Stimulated activated CD4-positive, alpha-beta T cell treated with anti-CD3 and anti-CD28 coated beads, TNF-alpha, amount 100 ng/mL, for 4 hours (primary cell): ENCODE results near the gene PPT1.
A peak's percentile ranks its signal among the peaks of the same experiment; 100 is the strongest.

ENCODE experiments used
- DNase-seq, 3 experiments: peaks; one replicate each; pipeline ENCODE4 v3.0.0-alpha.2; 2020; ENCODE audit warnings: low read depth in 3 of 3

PPT1 gene

DNA sequence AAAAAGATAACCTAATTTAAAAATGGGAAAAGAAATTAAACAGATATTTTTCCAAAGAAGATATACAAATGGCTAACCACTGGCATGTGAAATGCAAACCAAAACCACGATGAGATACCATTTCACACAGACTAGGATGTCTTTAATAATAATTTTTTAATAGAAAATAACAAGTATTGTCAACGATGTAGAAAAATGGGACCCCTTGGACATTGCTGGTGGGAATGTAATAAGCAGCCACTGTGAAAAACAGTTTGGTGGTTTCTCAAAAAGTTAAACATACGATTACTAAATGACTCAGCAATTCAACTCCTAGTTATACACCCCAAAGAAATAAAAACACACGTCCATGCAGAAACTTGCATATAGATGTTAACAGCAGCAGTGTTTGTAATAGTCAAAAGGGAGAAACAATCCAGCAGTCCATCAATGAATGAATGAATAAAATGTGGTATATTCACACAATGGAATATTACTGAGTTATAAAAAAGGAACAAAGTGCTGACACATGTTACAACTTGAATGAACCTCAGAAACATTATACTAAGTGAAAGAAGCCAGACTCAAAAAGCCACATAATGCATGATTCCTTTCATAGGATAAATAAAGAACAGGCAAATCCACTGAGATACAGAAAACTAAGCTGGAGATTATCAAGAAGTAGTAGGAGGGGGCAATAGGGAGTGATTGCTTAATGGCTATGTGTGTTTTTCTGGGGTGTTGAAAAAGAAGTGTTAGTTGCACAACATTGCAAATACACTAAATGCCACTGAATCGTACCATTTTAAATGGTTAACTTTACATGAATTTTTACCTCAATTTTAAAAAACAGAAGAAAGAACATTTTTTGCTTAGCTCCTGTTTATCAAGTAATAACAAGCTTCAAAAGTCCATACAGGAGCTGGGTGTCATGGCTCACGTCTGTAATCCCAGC lies 4.1 kb downstream of the PPT1 start:
- DNase-seq = no peak

DNA sequence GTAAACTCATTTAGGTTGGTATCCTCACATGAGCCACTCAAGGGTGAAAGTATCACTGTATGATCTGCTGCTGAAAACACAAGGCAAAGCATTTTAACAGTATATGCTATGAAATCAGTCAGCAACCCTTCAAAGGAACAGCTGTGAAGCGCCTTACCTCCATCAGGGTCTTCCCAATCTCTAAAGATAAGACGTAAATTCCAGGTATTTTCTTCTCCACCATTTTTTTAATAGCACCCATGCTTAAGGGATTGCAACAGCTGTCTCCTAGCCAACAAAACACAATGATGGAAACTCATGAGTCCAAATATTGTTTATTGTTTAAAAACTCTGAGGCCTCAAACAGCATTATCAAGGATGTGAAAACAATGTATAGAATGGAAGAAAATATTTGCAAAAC lies 4.8 kb downstream of the PPT1 start:
- DNase-seq = no peak

DNA sequence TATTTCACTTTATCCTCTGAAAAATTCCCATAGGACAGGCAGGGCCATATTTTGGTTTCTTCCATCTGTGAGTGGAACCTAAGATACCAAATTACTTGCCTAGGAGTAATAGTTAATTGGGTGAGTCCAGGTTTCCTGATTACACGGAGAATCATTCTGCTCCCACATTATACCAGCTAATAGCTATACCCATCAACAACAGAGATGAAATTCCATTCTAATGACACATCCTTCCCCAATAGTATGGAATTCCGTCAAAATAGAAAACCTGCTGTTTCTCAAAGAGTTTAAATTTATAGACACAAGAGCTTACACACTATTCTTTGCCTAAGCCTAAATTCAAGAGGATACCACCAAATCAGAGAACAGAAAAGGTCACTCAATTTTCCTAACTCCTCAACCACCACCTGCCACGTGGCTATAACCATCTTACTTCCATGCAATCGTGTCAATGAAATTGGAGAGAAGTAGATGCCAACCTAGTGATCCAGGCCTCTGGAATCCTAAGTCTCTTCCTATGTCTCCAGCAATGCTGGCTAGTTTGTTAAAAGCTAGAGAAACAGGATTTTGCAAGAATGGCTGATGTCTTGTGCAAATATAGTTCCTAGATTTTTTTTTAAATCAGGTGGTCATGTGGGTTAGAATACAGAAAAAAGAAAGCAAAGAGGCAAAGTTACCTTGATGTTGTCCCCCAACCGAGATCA lies 6.2 kb downstream of the PPT1 start:
- DNase-seq = no peak

DNA sequence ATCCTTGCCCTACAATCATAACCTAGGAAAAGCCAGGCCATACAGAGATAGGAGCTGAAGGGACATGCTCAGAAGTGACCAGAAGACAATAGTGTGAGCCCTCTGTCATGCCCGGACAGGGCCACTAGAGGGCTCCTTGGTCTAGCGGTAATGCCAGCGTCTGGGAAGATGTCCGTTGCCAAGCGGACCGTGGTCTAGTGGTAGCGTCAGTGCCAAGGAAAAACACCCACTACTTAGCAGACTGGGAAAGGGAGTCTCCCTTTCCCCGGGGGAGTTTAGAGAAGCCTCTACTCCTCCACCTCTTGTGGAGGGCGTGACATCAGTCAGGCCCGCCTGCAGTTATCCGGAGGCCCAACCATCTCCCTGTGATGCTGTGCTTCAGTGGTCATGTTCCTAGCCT lies 12.3 kb downstream of the PPT1 start:
- peak in 1 of 3 experiments; percentile 16 for DNase-seq

DNA sequence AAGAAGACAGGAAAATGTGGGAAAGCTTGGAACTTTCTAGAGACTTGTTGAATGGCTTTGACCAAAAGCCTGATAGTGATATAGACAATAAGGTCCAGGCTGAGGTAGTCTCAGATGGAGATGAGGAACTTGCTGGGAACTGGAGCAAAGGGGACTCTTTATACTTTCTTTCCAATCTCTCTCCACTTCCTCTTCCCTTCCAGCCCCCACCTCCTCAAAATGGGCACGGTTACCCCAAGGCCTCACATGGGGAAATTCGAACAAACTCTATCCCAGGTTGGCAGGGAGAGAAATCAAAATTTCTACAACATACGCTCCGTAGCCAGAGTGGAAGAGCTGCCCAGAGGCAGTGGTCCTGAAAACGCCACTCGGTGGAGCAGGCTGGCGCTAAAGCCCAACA lies 15.2 kb downstream of the PPT1 start:
- DNase-seq = no peak

DNA sequence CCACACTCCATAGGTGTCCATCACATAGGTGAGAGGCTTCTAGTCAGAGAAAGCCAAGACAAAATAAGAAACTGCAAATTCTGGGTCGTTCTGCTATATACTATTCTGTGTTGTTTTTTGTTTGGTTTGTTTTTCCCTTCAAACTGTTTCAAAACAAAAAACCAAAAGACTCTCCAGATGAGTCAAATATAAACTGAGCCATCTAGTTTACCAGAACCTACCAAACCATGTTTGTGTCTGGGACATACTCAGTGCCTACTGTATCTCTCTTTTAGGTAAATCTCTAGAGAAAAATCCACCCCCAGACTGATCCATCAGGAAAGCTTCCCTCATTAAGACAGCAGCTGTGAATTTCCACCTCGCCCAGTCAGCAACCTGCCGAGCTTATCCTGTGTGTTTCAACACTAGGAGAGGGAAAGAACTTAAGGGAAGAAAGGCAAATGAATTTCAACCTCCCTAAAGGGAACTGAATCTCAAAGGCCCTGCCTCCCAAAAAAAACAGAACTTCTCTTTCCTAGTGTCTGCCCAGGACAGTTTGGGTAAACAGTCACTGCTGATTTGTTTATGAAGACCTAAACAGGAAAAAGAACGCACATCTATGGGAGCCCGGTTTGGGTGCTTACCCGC lies 17.2 kb downstream of the PPT1 start:
- DNase-seq = no peak

DNA sequence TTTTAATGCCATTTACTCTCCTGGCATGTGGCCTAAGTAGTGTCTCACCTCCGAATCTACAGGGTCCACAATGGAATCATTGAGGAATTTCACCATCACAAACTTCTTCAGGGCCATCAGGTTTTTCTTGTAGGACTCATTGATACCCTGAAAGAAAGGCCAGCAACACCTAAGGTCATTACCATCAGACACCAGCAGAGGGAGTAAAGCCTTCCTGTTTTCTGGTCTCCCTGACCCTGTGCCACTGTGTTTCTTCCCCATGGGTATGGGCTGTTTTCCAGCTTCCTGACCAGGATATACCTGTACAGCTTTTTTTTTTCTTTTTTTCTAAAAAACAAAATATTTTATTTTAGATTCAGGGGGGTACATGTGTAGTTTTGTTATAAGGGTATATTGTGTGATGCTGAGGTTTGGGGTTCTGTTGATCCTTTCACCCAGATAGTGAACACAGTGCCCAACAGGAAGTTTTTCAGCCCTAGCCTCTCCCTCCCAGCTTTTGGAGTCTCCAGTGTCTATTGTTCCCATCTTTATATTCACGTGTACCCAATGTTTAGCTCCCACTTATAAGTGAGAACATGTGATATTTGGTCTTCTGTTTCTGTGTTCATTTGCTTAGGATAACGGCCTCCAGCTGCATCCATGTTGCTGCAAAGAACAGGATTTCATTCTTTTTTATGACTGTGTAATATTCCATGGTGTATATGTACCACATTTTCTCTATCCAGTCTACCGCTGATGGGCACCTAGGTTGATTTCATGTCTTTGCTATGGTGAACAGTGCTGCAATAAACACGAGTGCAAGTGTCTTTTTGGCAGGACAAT lies 18.3 kb downstream of the PPT1 start:
- peak in 1 of 3 experiments; percentile 33 for DNase-seq

DNA sequence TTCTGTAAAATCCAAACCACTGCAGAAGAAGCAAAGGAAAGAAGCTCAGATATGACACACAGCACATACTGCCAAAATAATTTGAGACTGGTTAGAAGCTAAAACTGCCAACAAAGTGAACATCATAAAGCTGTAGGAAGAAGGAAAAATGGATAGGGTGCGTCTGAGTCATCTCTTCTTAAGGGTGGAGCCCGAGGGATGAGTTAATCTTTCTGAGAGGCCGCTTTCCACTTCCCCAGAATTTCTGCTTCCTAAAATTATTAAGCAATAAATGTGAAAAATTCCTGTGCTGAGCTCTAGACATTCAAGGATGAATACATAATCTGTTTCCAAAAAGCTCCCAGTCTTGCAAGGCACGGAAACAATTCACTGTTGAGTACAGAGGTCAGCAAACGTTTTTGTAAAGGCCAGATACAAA lies 20.1 kb downstream of the PPT1 start:
- no peak for DNase-seq

DNA sequence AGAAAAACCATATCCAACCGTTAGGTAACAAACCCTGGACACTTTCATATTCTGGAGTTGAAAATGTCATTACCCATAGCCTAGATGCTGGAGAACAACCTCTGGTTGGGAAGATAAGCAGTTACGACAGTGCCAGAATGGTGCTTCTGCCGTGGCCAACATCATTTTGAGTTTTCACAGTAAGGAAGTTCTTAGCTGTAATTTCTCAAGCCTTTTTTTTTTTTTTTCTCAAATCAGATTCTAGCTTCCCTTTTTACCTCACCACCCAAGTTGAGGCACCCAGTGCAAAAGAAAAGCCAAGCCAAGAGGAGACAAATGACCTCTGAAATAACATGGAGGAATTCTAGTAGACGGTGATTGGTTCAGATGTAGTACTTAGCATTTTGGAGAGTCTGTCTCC lies 21.8 kb downstream of the PPT1 start:
- no peak for DNase-seq

DNA sequence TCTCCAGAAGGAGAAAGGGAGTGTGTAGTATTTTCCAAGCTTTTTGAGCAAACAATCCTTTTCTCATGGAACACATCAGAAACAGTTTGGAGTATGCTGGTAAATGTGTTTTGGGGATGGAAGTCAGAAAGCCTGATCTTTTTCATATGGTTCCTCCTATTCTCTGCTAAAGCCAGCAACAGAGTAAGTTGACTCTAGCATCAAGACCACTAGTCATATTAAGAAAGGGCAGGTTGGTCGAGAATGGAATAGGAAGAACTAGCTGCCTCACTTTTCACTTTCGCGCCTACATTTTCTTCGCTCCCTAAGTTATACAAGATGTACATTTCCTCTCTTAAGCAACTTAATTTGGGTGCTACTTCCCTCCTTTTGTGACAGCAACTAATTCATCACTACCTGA lies 24.0 kb downstream of the PPT1 start:
- DNase-seq = no peak

DNA sequence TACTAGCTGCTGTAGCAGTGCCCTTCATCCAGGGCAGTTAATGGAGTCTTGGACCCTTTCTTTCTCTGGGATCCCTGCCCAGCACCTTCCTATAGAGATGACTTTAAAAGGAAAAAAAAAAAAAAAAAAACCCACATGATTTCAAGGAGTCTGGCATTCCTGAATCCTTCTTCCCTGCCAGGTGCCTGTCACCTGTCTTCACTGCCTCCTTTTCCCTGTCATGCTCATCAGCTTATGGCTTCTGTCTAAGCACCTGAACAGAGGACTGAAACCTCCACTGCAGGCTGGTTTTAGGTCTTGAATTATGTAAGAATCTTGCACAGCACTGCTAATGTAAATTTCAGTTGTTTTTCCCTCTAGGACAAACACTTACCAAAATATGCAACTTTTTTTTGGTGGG lies 24.9 kb downstream of the PPT1 start:
- no peak for DNase-seq

DNA sequence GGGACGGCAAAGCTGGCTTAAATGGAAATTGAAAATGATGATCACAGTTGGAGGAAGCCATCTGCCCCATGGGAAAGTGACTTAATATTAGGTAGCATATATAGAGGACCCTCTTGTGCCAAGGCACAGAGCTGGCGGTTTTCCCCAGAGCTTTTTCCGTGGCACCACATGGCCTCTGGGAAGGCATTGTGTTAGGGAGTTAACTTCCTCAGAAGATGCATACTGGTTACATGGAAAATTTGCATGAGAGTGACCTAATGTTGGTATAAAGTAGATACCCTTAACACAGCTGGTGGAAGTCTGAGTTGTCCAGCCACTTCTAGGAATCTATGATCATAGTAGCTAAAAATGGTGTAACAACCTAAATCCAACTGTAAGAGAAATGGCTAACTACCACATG lies 29.2 kb downstream of the PPT1 start:
- DNase-seq = no peak

DNA sequence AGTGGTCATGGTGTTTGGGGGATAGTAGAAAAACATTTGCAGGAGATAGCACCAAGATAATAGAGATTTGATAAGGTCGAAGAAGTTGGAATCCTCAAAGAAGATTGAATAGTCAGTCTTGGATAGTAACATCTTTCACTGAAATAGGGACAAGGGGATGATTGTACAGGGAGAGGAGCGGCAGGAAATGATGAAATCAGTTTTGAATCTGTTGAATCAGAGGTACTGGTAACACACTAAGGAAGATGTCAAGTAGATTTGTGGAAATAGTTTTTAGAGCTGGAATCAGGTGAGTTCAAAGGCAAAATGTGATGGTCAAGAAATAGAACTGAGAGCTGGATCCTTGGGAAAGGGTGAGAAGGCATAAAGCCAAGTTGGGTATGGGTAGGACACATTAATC lies 30.0 kb downstream of the PPT1 start:
- DNase-seq = no peak

DNA sequence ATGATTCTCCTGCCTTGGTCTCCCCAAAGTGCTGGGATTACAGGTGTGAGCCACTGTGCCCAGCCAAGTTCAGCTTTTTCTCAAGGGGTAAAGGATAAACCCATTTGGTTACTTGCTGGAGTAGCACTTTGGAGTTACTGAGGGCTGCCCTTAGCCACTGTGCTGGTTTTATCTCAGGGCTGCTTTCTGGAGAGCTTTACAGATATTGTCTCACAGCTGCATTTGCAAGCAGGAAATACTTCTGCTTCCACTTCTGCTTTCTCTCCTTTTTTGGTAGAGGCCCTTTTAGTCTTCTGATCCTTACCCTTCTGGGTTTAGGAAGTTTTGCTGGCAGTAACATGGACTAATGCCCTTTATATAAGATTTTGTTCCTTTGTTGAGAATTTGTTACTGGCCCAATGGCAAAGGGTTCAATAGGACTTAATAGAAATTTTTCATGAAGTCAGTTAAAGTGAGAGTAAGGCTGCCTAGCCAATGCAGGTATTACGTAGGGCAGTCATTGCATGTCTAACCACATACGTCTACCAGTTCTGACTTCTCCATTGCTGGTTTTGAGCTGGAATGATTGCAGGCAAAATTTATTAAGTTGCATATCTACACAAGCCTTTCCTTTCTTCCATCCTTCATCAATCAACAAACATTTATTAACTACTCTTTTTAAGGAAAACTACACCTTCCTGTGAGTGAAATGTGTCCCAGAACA lies 32.1 kb downstream of the PPT1 start:
- DNase-seq = no peak

DNA sequence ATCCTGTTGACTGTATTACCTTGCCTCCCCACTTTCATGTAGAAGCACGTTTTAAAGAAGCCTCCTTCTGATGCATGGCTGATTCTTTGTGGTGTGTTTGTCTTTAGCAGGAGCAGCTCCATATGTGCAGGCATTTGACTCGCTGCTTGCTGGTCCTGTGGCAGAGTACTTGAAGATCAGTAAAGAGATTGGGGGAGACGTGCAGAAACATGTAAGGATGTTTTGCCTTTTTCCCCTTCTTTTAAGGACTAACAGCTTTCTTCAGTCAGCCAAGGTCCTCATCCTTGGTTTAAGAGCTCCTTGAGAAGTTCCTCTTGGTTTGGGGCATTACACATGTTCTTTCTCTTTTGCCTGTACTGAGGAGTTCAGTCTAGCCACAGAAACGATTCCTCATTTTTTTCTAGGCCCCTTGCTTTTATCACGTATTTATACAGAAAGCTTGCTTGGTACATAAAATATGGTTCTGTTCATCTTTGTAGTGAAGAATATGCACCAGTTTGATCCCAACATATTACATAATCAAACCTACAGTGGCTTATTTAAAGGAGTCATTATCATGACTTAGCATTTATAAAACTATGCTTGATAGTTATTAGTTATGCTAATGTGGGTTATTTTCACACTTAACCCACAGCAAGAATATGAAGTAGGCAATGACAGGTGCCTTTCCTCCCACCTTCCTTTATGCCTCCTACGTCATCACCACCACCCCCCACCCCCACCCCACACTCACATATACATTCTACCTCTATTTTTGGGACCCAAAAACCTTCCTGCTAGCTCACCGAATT lies 36.9 kb downstream of the PPT1 start:
- DNase-seq = no peak

DNA sequence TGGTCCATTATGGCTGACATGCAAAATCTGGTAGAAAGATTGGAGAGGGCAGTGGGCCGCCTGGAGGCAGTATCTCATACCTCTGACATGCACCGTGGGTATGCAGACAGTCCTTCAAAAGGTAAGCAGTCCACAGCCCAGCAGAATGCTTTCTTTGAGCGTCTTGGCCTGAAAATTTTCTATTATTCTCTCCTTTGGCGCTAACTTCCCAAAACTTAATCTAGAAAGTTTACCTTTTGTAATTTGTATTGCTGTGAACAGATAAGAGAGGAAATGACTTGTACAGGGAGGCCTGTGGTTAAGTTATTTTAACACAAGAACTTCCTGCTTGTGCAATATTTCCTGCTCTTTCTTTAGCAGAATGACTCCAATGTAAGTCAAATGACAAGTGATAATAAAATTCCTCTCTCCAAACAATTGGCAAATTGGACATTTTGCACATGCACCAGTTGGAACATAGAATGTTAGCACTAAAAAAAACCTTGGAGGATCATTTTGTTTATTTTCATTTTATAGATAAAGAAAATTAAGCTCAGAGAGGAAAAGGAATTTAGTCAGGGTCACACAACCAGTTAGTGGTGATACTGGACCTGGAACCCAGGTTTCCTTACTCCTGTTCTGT lies 37.6 kb downstream of the PPT1 start:
- no peak for DNase-seq

DNA sequence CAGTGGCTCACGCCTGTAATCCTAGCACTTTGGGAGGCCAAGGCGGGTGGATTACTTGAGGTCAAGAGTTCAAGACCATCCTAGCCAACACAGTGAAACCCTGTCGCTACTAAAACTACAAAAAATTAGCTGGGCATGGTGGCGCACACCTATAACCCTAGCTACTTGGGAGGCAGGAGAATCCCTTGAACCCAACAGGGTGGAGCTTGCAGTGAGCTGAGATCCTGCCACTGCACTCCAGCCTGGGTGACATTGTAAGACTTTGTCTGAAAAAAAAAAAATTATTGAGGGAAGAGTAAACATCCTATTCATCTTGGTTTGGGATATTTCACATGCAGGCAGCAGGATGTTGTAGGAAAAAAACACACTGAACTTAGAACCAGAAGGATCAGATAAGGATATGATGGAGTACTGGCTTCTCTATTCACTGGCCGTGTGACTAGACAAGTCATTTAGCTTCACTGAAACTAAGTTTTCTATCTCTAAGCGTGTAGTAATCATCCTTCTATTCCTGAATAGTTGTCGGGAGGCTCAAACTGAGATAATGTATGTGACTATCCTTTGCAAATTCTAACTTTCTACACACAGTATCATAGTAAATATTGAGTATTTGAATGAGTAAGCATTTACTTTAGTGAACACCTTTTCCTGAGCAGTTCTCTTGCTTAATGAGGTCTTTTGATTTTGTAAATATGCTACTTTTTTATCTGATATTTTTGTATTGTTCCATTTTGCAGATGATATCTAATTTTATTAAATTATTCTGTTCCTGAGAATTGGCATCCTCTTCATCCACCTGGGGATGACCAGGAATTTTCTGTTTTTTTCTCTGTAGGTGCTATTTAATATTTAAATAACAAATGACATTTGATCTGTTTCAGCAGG lies 38.4 kb downstream of the PPT1 start:
- no peak for DNase-seq

DNA sequence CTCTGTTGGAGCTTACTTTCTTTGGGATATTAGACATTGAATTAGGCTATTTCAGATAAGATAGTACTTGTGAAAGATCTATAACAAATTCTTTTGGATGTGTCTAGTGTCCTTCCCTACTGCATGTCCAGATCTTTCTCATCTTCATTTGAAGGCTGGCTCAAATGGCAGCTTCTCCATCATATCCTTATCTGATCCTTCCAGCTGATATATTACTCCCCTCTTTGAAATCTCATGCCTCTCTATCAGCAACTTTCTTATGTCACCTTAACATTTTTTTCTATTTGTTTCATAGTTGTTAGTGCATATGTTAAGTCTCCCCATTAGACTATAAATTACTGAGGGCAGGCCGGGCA lies 39.0 kb downstream of the PPT1 start:
- DNase-seq = no peak
